NCI-H748 (cell line): Measurements from ENCODE around the gene DSPP.

Source experiments
- DNase-seq: peaks from one replicate; lab custom pipeline; 2025; ENCODE audit not compliant: unreplicated experiment; lab: John Stamatoyannopoulos, UW

Gene DSPP

GRCh38 chr4:87624698-87625097 lies 16.4 kb downstream of the DSPP start:
- DNase-seq = no peak

GRCh38 chr4:87631668-87632067 lies 23.3 kb downstream of the DSPP start:
- DNase-seq = no peak

- DNase-seq = no peak
These were observed 24.1 kb downstream of the DSPP start for GRCh38 chr4:87632469-87632868.

- peak; percentile 37 for DNase-seq
These were observed 24.9 kb downstream of the DSPP start for GRCh38 chr4:87633243-87633642.

- DNase-seq = no peak
These were observed 36.0 kb downstream of the DSPP start for GRCh38 chr4:87644286-87644685.

GRCh38 chr4:87649980-87650379 lies 41.7 kb downstream of the DSPP start, which contains the start of gene DMP1:
Gene DMP1 (plus strand): TSS chr4:87650280. CDS start chr4:87656493, 6,213 bp downstream.
- no peak for DNase-seq

GRCh38 chr4:87650938-87651337 lies 42.6 kb downstream of the DSPP start:
- DNase-seq = no peak

- no peak for DNase-seq
These were observed 43.6 kb downstream of the DSPP start for GRCh38 chr4:87651941-87652340.

- DNase-seq = no peak
These were observed 46.2 kb downstream of the DSPP start for GRCh38 chr4:87654487-87655044.

- no peak for DNase-seq
These were observed 49.2 kb downstream of the DSPP start for GRCh38 chr4:87657525-87657924.

- no peak for DNase-seq
These were observed 51.1 kb downstream of the DSPP start for GRCh38 chr4:87659247-87659931.

- DNase-seq = no peak
These were observed 54.5 kb downstream of the DSPP start for GRCh38 chr4:87662871-87663270.
